ENCODE measurements around the gene RNF223. TPM values are rescaled to one million over a fixed set of nuclear protein-coding genes. Genes with fewer than 3 reads are reported as not detected.

The RNF223 gene
- polyA plus RNA-seq, 2 of the 4 experiments (the other 2 are of a cell fraction), result 0.08 TPM; not detected in 1

GRCh38 chr1:1052003-1052840, 21.9 kb downstream of the RNF223 start:
- ATAC-seq (no peak), FAIRE-seq (no peak), DNase-seq (ENCODE audit: low read depth in 1 of 2, low spot score in 1 of 2) (no peak)
- CTCF ChIA-PET, result no interaction called here
- Histone ChIP-seq H3K4me2 (no peak overlapping the region), H3K9me3 (no peaks in the 10 kb centered on the region), H3K27ac (no peak overlapping the region), H3K4me3 (no peak overlapping the region), H3K4me1 (no peaks in the 10 kb centered on the region)
- WGBS (ENCODE audit: missing lambda C conversion rate), result 92% methylated on average over 29 of the region's 29 CpGs
- TF ChIP-seq RCOR1 (IDR thresholded peaks at IDR 0.05; ENCODE audit: low read depth, low read length), result no peak
- no peak for TF ChIP-seq RNF2 (IDR thresholded peaks at IDR 0.05; ENCODE audit: borderline replicate concordance, low read depth)
- no peak for TF ChIP-seq RFX5 (IDR thresholded peaks at IDR 0.05)
- no peak for TF ChIP-seq CHD4 (IDR thresholded peaks at IDR 0.05; ENCODE audit: borderline replicate concordance)
- no peak for TF ChIP-seq BHLHE40 (IDR thresholded peaks at IDR 0.05; ENCODE audit: low read depth, low read length)
- TF ChIP-seq CBX2 (IDR thresholded peaks at IDR 0.05; ENCODE audit: borderline replicate concordance, low read depth), result no peak
- TF ChIP-seq MYC (IDR thresholded peaks at IDR 0.05; ENCODE audit: borderline replicate concordance, low read length), result no peak
- no peak for TF ChIP-seq HOXB13 (CRISPR knock-in tag; IDR thresholded peaks at IDR 0.05; ENCODE audit: low read depth)
- TF ChIP-seq ZFP36 (IDR thresholded peaks at IDR 0.05; ENCODE audit: borderline replicate concordance, partially characterized antibody), result no peak
- TF ChIP-seq ZNF302 (CRISPR knock-in tag; IDR thresholded peaks at IDR 0.05), result no peak
- no peak for TF ChIP-seq HES2 (IDR thresholded peaks at IDR 0.05)
- POLR2A ChIA-PET, result no interaction called here

GRCh38 chr1:1051127-1051810, 22.8 kb downstream of the RNF223 start:
- H3K4me2 ChIP-seq, result no peak overlapping the region
- no peak for ATAC-seq

More at GRCh38 chr1:1051127-1051810, 22.8 kb downstream of the RNF223 start:
- FAIRE-seq (no peak), DNase-seq (ENCODE audit: low read depth in 1 of 2, low spot score in 1 of 2) (no peak)
- ChIA-PET CTCF (no interaction called here), POLR2A (no interaction called here)
- Histone ChIP-seq H3K4me3 (no peak overlapping the region), H3K9me3 (no peaks in the 10 kb centered on the region), H3K4me1 (no peaks in the 10 kb centered on the region), H3K27ac (no peak overlapping the region)
- 98% methylated on average over 8 of the region's 46 CpGs for WGBS (ENCODE audit: missing lambda C conversion rate)
- TF ChIP-seq HMGXB4 (CRISPR knock-in tag; IDR thresholded peaks at IDR 0.05; ENCODE audit: borderline replicate concordance) (no peak), HOXB5 (CRISPR knock-in tag; IDR thresholded peaks at IDR 0.05) (no peak), EHMT2 (IDR thresholded peaks at IDR 0.05; ENCODE audit: low read depth) (no peak), JUN (IDR thresholded peaks at IDR 0.05) (no peak), NPAS2 (CRISPR knock-in tag; IDR thresholded peaks at IDR 0.05; ENCODE audit: borderline replicate concordance) (no peak), KDM1A (IDR thresholded peaks at IDR 0.05; ENCODE audit: low read depth) (no peak), MAX (IDR thresholded peaks at IDR 0.05) (no peak), RAD21 (conservative IDR thresholded peaks at IDR 0.05 in 1 of 2, IDR thresholded peaks at IDR 0.05 in 1 of 2) (no peak), HOXB13 (CRISPR knock-in tag; IDR thresholded peaks at IDR 0.05; ENCODE audit: low read depth) (no peak), SMC3 (IDR thresholded peaks at IDR 0.05) (no peak), NFE2L2 (conservative IDR thresholded peaks at IDR 0.05; ENCODE audit: low read length) (no peak), CBX8 (IDR thresholded peaks at IDR 0.05) (no peak), REST (IDR thresholded peaks at IDR 0.05) (no peak), HOXA7 (CRISPR knock-in tag; IDR thresholded peaks at IDR 0.05) (no peak), BCL3 (IDR thresholded peaks at IDR 0.05) (no peak), CTCF (IDR thresholded peaks at IDR 0.05) (no peak)
